ENCODE results near the gene NTRK2. TPM values are rescaled to one million over a fixed set of nuclear protein-coding genes. Genes with fewer than 3 reads are reported as not detected.

Gene NTRK2
- total RNA-seq, 6 experiments from 2014 or later = 0.11 to 0.83 (median 0.25) TPM

DNA sequence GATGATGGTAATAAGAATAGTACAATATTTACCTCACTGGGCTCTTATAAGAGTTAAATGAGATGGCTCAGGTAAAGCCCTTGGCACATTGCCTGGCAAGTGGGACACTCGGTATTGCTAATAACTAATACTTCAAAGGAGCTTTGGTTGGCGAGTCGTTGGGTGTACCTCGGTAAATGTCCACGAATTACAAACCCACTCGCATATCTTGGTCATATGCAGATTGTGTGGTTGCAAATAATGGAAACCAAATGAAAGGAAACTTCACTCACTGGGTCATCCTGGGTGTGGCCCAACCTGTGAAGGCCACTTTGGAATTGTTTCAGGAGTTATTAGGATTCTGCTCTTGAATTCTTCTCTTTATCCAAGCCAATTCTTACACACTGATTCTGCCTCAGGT, 147.5 kb downstream of the NTRK2 start:
- H3K9me3 Mint-ChIP-seq = no peaks in the 10 kb centered on the region; the same call in 1 of the 2 replicates
- no peak overlapping the region for H3K4me3 Mint-ChIP-seq
- no peak overlapping the region for H3K27ac Mint-ChIP-seq
- no peaks in the 10 kb centered on the region; the same call in 1 of the 2 replicates for H3K36me3 Mint-ChIP-seq (ENCODE audit: low read depth)
- no peak for DNase-seq
- no peaks in the 10 kb centered on the region for H3K4me1 Mint-ChIP-seq (ENCODE audit: low read depth)
- TF ChIP-seq, protein P1, sequence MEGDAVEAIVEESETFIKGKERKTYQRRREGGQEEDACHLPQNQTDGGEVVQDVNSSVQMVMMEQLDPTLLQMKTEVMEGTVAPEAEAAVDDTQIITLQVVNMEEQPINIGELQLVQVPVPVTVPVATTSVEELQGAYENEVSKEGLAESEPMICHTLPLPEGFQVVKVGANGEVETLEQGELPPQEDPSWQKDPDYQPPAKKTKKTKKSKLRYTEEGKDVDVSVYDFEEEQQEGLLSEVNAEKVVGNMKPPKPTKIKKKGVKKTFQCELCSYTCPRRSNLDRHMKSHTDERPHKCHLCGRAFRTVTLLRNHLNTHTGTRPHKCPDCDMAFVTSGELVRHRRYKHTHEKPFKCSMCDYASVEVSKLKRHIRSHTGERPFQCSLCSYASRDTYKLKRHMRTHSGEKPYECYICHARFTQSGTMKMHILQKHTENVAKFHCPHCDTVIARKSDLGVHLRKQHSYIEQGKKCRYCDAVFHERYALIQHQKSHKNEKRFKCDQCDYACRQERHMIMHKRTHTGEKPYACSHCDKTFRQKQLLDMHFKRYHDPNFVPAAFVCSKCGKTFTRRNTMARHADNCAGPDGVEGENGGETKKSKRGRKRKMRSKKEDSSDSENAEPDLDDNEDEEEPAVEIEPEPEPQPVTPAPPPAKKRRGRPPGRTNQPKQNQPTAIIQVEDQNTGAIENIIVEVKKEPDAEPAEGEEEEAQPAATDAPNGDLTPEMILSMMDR (IDR thresholded peaks at IDR 0.05) = no peak
- H3K27me3 Mint-ChIP-seq (ENCODE audit: insufficient read depth) = peaks cover 7% of the 10 kb centered on the region; the same call in 1 of the 2 replicates

DNA sequence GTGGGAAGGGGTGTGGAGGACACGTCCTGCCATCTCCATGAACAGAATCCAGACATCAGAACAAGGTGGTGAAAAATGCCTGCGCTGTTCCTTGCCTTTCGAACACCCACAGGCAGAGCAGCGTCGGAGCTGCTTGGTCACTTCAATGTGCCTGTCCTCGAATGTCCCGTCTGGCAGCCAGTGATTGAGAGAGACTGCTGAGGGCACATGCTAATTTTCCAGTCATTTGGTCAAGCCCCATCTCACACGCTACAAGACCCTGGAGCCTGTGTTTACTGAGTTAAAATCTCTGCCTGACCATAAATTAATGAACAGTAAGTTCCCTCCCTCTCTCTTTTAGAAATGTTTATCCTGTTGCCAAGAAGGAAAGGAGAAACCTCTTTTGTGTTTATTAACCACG, 149.3 kb downstream of the NTRK2 start:
- H3K4me1 Mint-ChIP-seq (ENCODE audit: low read depth) = no peaks in the 10 kb centered on the region
- peaks cover 4% of the 10 kb centered on the region; the same call in 1 of the 2 replicates for H3K27me3 Mint-ChIP-seq (ENCODE audit: insufficient read depth)
- H3K27ac Mint-ChIP-seq = no peak overlapping the region
- DNase-seq = no peak
- TF ChIP-seq, protein P1 (IDR thresholded peaks at IDR 0.05) = no peak
- no peaks in the 10 kb centered on the region; the same call in 1 of the 2 replicates for H3K36me3 Mint-ChIP-seq (ENCODE audit: low read depth)
- H3K4me3 Mint-ChIP-seq = no peak overlapping the region
- H3K9me3 Mint-ChIP-seq = peaks cover 9% of the 10 kb centered on the region; the same call in 1 of the 2 replicates

DNA sequence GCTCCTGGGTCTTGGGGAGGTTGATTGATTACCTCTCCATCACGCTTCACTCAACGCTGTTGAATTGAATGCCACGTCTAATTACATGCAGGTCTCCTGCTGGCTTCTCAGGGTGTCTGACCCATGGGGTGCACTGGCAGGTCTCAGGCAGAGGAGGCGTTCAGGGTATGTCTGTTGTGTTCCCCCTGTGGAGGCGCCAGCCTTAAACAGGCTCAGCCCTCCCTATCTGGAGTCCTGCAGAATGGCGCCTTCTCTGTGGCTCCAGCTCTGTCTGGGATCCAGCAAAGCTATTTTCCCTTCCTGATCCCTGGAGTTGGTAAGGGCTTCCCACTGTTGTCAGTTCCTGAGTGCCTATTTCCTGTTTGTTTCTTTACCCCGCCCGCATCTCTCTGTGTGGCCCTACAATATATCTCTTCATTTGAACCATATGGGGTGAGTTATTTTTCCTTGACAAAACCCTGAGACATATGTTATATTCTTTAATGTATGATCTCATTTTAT, 150.0 kb downstream of the NTRK2 start:
- DNase-seq = no peak
- Mint-ChIP-seq H3K4me3 (no peak overlapping the region), H3K4me1 (ENCODE audit: low read depth) (no peaks in the 10 kb centered on the region), H3K9me3 (peaks cover 10% of the 10 kb centered on the region; the same call in 1 of the 2 replicates), H3K27me3 (ENCODE audit: insufficient read depth) (no peaks in the 10 kb centered on the region; the same call in 1 of the 2 replicates), H3K27ac (no peak overlapping the region), H3K36me3 (ENCODE audit: low read depth) (no peaks in the 10 kb centered on the region; the same call in 1 of the 2 replicates)
- TF ChIP-seq, protein P1 (IDR thresholded peaks at IDR 0.05) = no peak

DNA sequence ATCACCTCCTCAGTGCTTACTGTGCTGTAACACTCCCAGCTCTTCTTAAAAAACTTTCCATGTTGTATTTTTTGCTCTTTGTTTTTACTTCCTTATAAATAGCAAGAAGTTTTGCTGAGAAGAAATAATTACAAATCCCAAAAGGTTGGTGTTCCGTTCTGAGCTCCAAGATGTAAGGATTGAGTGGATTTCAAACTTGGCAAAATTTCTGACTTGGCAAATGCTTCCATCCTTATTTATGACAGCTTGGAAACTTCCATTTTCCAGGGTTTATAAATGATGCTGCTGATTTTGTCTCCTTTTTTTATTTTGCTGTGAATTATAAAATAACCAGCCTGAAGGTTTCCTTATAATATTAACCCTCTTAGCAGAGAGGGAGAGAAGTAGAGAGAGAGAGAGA, 151.9 kb downstream of the NTRK2 start:
- TF ChIP-seq, protein P1 (IDR thresholded peaks at IDR 0.05) = no peak
- DNase-seq = no peak
- H3K27me3 Mint-ChIP-seq (ENCODE audit: insufficient read depth) = no peaks in the 10 kb centered on the region; the same call in 1 of the 2 replicates
- H3K9me3 Mint-ChIP-seq = peaks cover 14% of the 10 kb centered on the region; the same call in 1 of the 2 replicates
- H3K4me1 Mint-ChIP-seq (ENCODE audit: low read depth) = no peaks in the 10 kb centered on the region
- peaks cover 4% of the 10 kb centered on the region for H3K36me3 Mint-ChIP-seq (ENCODE audit: low read depth)
- no peak overlapping the region for H3K4me3 Mint-ChIP-seq
- no peak overlapping the region for H3K27ac Mint-ChIP-seq

DNA sequence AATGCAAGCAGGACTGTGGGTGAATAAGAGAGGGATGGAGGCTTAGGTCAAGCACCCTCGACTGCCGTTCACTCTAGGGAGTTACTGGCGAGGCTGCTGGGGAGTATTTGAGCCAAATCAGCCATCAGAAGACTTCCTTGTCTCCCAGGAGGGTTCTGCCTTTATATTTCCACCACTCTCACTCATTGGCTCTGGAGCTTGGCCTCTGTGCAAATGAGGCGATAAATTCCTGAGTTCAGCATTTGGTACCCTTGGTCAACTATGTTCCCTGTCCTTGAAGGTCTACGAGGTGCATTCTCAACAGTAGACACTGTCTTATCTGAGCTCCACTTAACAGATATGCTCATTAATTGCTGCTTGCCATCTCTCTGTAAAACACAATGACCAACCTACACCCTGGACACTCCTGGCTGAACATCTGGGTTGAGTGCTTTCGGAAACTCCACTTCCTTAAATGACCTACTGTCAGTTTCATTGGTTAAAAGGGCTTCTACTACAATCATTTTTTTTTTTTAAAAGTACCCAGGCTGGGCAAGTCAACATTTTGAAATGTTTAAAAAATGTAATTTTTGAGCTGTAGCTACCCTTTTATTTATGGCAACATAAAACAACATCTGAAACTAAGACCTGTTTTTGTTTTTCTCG, 153.2 kb downstream of the NTRK2 start:
- no peaks in the 10 kb centered on the region for H3K4me1 Mint-ChIP-seq (ENCODE audit: low read depth)
- no peak for DNase-seq
- H3K4me3 Mint-ChIP-seq = no peak overlapping the region
- H3K27ac Mint-ChIP-seq = no peak overlapping the region
- H3K9me3 Mint-ChIP-seq = peaks cover 14% of the 10 kb centered on the region; the same call in 1 of the 2 replicates
- no peaks in the 10 kb centered on the region; the same call in 1 of the 2 replicates for H3K27me3 Mint-ChIP-seq (ENCODE audit: insufficient read depth)
- H3K36me3 Mint-ChIP-seq (ENCODE audit: low read depth) = peaks cover 4% of the 10 kb centered on the region
- TF ChIP-seq, protein P1 (IDR thresholded peaks at IDR 0.05) = no peak

Measured in HFFc6 (cell line).